ENCODE measurements around the gene GIPC3. TPM values are rescaled to one million over a fixed set of nuclear protein-coding genes. Genes with fewer than 3 reads are reported as not detected.
A peak's percentile ranks its signal among the peaks of the same experiment; 100 is the strongest.

Gene GIPC3
- total RNA-seq, 1 donor from 2014 or later = 0.37 TPM

- no peak overlapping the region for H3K4me3 Mint-ChIP-seq
- intact Hi-C loops (cut with micrococcal nuclease) = no loop called here
- no peaks in the 10 kb centered on the region for H3K4me1 Mint-ChIP-seq
- no peak overlapping the region for H3K27ac Mint-ChIP-seq
- H3K9me3 Mint-ChIP-seq = no peaks in the 10 kb centered on the region
- H3K36me3 Mint-ChIP-seq (ENCODE audit: low read depth) = no peaks in the 10 kb centered on the region
- H3K27me3 Mint-ChIP-seq = no peaks in the 10 kb centered on the region
- DNase-seq = no peak
These were observed 6.8 kb downstream of the GIPC3 start for GRCh38 chr19:3591876-3592613.

- Mint-ChIP-seq H3K4me1 (no peaks in the 10 kb centered on the region), H3K4me3 (no peak overlapping the region), H3K9me3 (no peaks in the 10 kb centered on the region), H3K27ac (no peak overlapping the region), H3K36me3 (ENCODE audit: low read depth) (no peaks in the 10 kb centered on the region), H3K27me3 (no peaks in the 10 kb centered on the region)
- no peak for DNase-seq
- intact Hi-C loops (cut with micrococcal nuclease) = no loop called here
These were observed 7.9 kb downstream of the GIPC3 start for GRCh38 chr19:3593156-3593555.

GRCh38 chr19:3595521-3596061, 10.3 kb downstream of the GIPC3 start:
- DNase-seq = no peak

GRCh38 chr19:3599776-3600187, 14.5 kb downstream of the GIPC3 start:
- DNase-seq = no peak
- Mint-ChIP-seq H3K4me1 (no peaks in the 10 kb centered on the region), H3K27me3 (no peaks in the 10 kb centered on the region), H3K9me3 (no peaks in the 10 kb centered on the region), H3K36me3 (ENCODE audit: low read depth) (no peaks in the 10 kb centered on the region), H3K4me3 (no peak overlapping the region), H3K27ac (no peak overlapping the region)
- intact Hi-C loops (cut with micrococcal nuclease) = no loop called here

More at GRCh38 chr19:3595521-3596061, 10.3 kb downstream of the GIPC3 start:
- intact Hi-C loops (cut with micrococcal nuclease) = no loop called here
- Mint-ChIP-seq H3K27ac (no peak overlapping the region), H3K4me3 (no peak overlapping the region), H3K4me1 (no peaks in the 10 kb centered on the region), H3K36me3 (ENCODE audit: low read depth) (no peaks in the 10 kb centered on the region), H3K27me3 (no peaks in the 10 kb centered on the region), H3K9me3 (no peaks in the 10 kb centered on the region)

GRCh38 chr19:3601021-3601420, 15.7 kb downstream of the GIPC3 start:
- intact Hi-C loops (cut with micrococcal nuclease) = no loop called here
- DNase-seq = no peak
- Mint-ChIP-seq H3K9me3 (no peaks in the 10 kb centered on the region), H3K4me1 (no peaks in the 10 kb centered on the region), H3K27me3 (no peaks in the 10 kb centered on the region), H3K4me3 (no peak overlapping the region), H3K36me3 (ENCODE audit: low read depth) (no peaks in the 10 kb centered on the region), H3K27ac (no peak overlapping the region)

- H3K36me3 Mint-ChIP-seq (ENCODE audit: low read depth) = no peaks in the 10 kb centered on the region
- H3K27ac Mint-ChIP-seq = no peak overlapping the region
- intact Hi-C loops (cut with micrococcal nuclease) = no loop called here
- no peak for DNase-seq
- H3K27me3 Mint-ChIP-seq = peaks cover 6% of the 10 kb centered on the region
- no peaks in the 10 kb centered on the region for H3K9me3 Mint-ChIP-seq
- H3K4me3 Mint-ChIP-seq = no peak overlapping the region
- peaks cover 6% of the 10 kb centered on the region for H3K4me1 Mint-ChIP-seq
These were observed 18.0 kb downstream of the GIPC3 start for GRCh38 chr19:3603121-3603811.

GRCh38 chr19:3604227-3604986, 19.1 kb downstream of the GIPC3 start:
- Mint-ChIP-seq H3K27ac (no peak overlapping the region), H3K36me3 (ENCODE audit: low read depth) (peaks cover 2% of the 10 kb centered on the region), H3K9me3 (no peaks in the 10 kb centered on the region), H3K4me1 (peaks cover 6% of the 10 kb centered on the region), H3K27me3 (peaks cover 6% of the 10 kb centered on the region), H3K4me3 (no peak overlapping the region)
- no peak for DNase-seq
- intact Hi-C loops (cut with micrococcal nuclease) = no loop called here

- no peak overlapping the region for H3K27ac Mint-ChIP-seq
- H3K4me1 Mint-ChIP-seq = peaks cover 6% of the 10 kb centered on the region
- intact Hi-C loops (cut with micrococcal nuclease) = no loop called here
These were observed 19.7 kb downstream of the GIPC3 start for GRCh38 chr19:3604987-3605343.

GRCh38 chr19:3605361-3605760, 20.1 kb downstream of the GIPC3 start:
- H3K36me3 Mint-ChIP-seq (ENCODE audit: low read depth) = peaks cover 2% of the 10 kb centered on the region
- H3K4me3 Mint-ChIP-seq = no peak overlapping the region
- no peak for DNase-seq
- no peaks in the 10 kb centered on the region for H3K9me3 Mint-ChIP-seq
- intact Hi-C loops (cut with micrococcal nuclease) = no loop called here
- H3K4me1 Mint-ChIP-seq = peaks cover 6% of the 10 kb centered on the region
- H3K27ac Mint-ChIP-seq = no peak overlapping the region
- H3K27me3 Mint-ChIP-seq = peaks cover 6% of the 10 kb centered on the region

More at GRCh38 chr19:3604987-3605343, 19.7 kb downstream of the GIPC3 start:
- DNase-seq = peak; percentile 72
- H3K36me3 Mint-ChIP-seq (ENCODE audit: low read depth) = peaks cover 2% of the 10 kb centered on the region
- no peaks in the 10 kb centered on the region for H3K9me3 Mint-ChIP-seq
- no peak overlapping the region for H3K4me3 Mint-ChIP-seq
- peaks cover 6% of the 10 kb centered on the region for H3K27me3 Mint-ChIP-seq

GRCh38 chr19:3605770-3606169, 20.5 kb downstream of the GIPC3 start:
- Mint-ChIP-seq H3K4me3 (no peak overlapping the region), H3K27ac (no peak overlapping the region), H3K9me3 (no peaks in the 10 kb centered on the region), H3K36me3 (ENCODE audit: low read depth) (peaks cover 6% of the 10 kb centered on the region), H3K27me3 (peaks cover 6% of the 10 kb centered on the region), H3K4me1 (peaks cover 6% of the 10 kb centered on the region)
- DNase-seq = no peak
- intact Hi-C loops (cut with micrococcal nuclease) = no loop called here

GRCh38 chr19:3606174-3606689, 21.0 kb downstream of the GIPC3 start:
- H3K27me3 Mint-ChIP-seq = peaks cover 6% of the 10 kb centered on the region
- H3K36me3 Mint-ChIP-seq (ENCODE audit: low read depth) = peaks cover 6% of the 10 kb centered on the region

GRCh38 chr19:3606690-3607289, 21.5 kb downstream of the GIPC3 start, which contains the start of gene TBXA2R:
TSS of gene TBXA2R (minus strand) at chr19:3606875. CDS start at chr19:3600634, 6,241 bp downstream.
- H3K27ac Mint-ChIP-seq = no peak within 1 kb of the TSS
- intact Hi-C loops (cut with micrococcal nuclease) = no loop called here
- peaks cover 6% of the 10 kb centered on the region for H3K27me3 Mint-ChIP-seq
- H3K36me3 Mint-ChIP-seq (ENCODE audit: low read depth) = peaks cover 7% of the 10 kb centered on the region
- DNase-seq = peak; percentile 85
- H3K9me3 Mint-ChIP-seq = no peaks in the 10 kb centered on the region
- peak within 1 kb of the TSS; percentile 54 for H3K4me3 Mint-ChIP-seq
- peaks cover 6% of the 10 kb centered on the region for H3K4me1 Mint-ChIP-seq

More at GRCh38 chr19:3606174-3606689, 21.0 kb downstream of the GIPC3 start:
- H3K4me3 Mint-ChIP-seq = no peak overlapping the region
- peaks cover 6% of the 10 kb centered on the region for H3K4me1 Mint-ChIP-seq
- DNase-seq = peak; percentile 75
- intact Hi-C loops (cut with micrococcal nuclease) = no loop called here
- H3K27ac Mint-ChIP-seq = no peak overlapping the region
- H3K9me3 Mint-ChIP-seq = no peaks in the 10 kb centered on the region

- H3K36me3 Mint-ChIP-seq (ENCODE audit: low read depth) = peaks cover 10% of the 10 kb centered on the region
- peak overlapping the region; percentile 54 for H3K4me3 Mint-ChIP-seq
- no peaks in the 10 kb centered on the region for H3K9me3 Mint-ChIP-seq
- peaks cover 6% of the 10 kb centered on the region for H3K4me1 Mint-ChIP-seq
- no peak for DNase-seq
- intact Hi-C loops (cut with micrococcal nuclease) = no loop called here
- no peak overlapping the region for H3K27ac Mint-ChIP-seq
- peaks cover 6% of the 10 kb centered on the region for H3K27me3 Mint-ChIP-seq
These were observed 22.2 kb downstream of the GIPC3 start for GRCh38 chr19:3607303-3608078.
